Stimulated activated naive CD4-positive, alpha-beta T cell (primary cell): ENCODE data around the gene HINT1.

Source experiments
- DNase-seq, 6 experiments: peaks; one replicate each; lab custom pipeline; 2025; lab: John Stamatoyannopoulos, UW

HINT1 gene

DNA sequence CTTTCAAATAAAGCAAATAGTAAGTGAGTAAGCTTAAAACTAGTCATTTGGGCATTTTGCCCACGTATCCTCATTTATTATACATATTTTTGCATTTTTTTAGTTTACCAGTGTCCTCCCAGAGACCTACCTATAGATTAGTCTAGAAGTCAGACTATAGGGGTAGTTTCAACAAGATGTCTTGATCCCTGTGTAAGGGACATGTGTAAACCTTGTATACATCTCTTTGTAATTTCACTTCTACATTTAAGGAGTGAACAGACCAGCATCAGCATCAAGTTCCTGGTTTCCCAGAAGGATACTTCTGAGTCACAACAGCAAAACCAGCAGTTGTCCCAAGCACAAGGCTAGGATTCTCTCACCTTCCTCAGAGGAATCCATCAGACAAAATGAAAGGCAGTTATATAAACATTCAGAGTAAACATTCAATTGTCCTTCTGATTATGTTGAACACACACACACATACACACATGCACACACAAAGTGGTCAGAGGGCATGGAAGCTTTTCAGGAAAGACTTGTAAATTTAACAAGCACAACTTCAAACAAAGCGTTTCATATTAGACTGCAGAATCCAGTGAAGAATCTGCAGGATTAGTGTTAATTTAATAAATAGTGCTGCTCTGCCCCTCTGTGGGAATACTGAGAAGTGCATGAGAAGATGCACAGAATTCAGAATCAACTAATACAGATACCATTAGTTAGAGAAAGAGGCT, 55.4 kb downstream of the HINT1 start:
- DNase-seq = peak in 5 of 6 experiments; percentile 1 to 63 (median 34)
